Endothelial cell of umbilical vein (primary cell): ENCODE results near the gene NRM. TPM values are rescaled to one million over a fixed set of nuclear protein-coding genes. Genes with fewer than 3 reads are reported as not detected.

Source experiments
- BruUV-seq: library from RNA; stranded (reverse); fragments of 400-500 nt; replicated peaks from 2 replicates; lab custom pipeline; 2021; lab: Mats Ljungman, UMichigan
- CTCF ChIA-PET: fragments of 300-600, 350-600 bp; sonication (Branson Sonifier 250); formaldehyde crosslinking; loops from one replicate; lab custom pipeline; 2021; ENCODE audit warnings: antibody characterized with exemption, inconsistent platforms; lab: Charles Lee
- POLR2A ChIA-PET: fragments of 300-600, 350-600 bp; sonication (Branson Sonifier 250); formaldehyde crosslinking; loops from one replicate; lab custom pipeline; 2021; ENCODE audit warnings: antibody characterized with exemption, inconsistent platforms; lab: Charles Lee
- DNase-seq: peaks from one replicate; pipeline ENCODE4 v3.0.0-alpha.2; 2011; ENCODE audit warnings: low read depth, low spot score
- FAIRE-seq: peaks from 2 replicates; lab custom pipeline; 2011; peaks lifted over from hg19 to GRCh38; lab: Jason Lieb, UNC
- H2AFZ ChIP-seq: 2 replicates; pipeline ENCODE4 v1.6.0; 2012; ENCODE audit warnings: low read depth, low read length, control low read depth, inconsistent platforms
- H3K27ac ChIP-seq: 2 replicates; pipeline ENCODE4 v1.5.1; 2011; ENCODE audit warnings: low read depth, mild to moderate bottlenecking, control low read depth, low read length, moderate library complexity; ENCODE audit not compliant: insufficient read depth
- H3K27me3 ChIP-seq, 2 experiments: 2 replicates each; pipeline versions ENCODE4 v1.6.0 to v1.6.1; 2011; ENCODE audit warnings: low read length in 2 of 2, mixed read lengths in 1 of 2; ENCODE audit not compliant: control insufficient read depth in 2 of 2, insufficient read depth in 2 of 2
- H3K36me3 ChIP-seq, 2 experiments: 2 replicates in 1 of 2; 3 replicates in 1 of 2; pipeline ENCODE4 v1.5.1; 2011; ENCODE audit warnings: low read length in 2 of 2, mild to moderate bottlenecking in 1 of 2, moderate library complexity in 1 of 2; ENCODE audit not compliant: control insufficient read depth in 2 of 2, insufficient read depth in 2 of 2; ENCODE audit errors: extremely low read depth in 1 of 2
- H3K4me1 ChIP-seq: 3 replicates; pipeline ENCODE4 v1.5.1; 2011; ENCODE audit warnings: mild to moderate bottlenecking, low read length; ENCODE audit not compliant: control insufficient read depth, insufficient read depth; ENCODE audit errors: extremely low read depth
- H3K4me2 ChIP-seq: 2 replicates; pipeline ENCODE4 v1.6.1; 2011; ENCODE audit warnings: low read length, control low read depth, mixed read lengths; ENCODE audit not compliant: insufficient read depth
- H3K4me3 ChIP-seq, 3 experiments: fragments of 200-600 bp in 1 of 3; sonication (generic), shearing (Covaris generic) in 1 of 3; replicated peaks in 1 of 3; 2 replicates each; pipeline ENCODE4 v1.5.1; 2011 to 2016; ENCODE audit warnings: control low read depth in 3 of 3, low read length in 3 of 3, mild to moderate bottlenecking in 2 of 3, inconsistent platforms in 1 of 3, low read depth in 1 of 3, moderate library complexity in 1 of 3; ENCODE audit not compliant: insufficient read depth in 1 of 3
- H3K79me2 ChIP-seq: 2 replicates; pipeline ENCODE4 v1.6.0; 2012; ENCODE audit warnings: low read length, inconsistent platforms; ENCODE audit not compliant: control insufficient read depth, insufficient read depth
- H3K9ac ChIP-seq: replicated peaks from 2 replicates; pipeline ENCODE3; 2011; ENCODE audit warnings: low read length, control low read depth; ENCODE audit not compliant: insufficient read depth; ENCODE audit errors: extremely low read depth
- H3K9me1 ChIP-seq: replicated peaks from 3 replicates; pipeline ENCODE4 v1.6.0; 2011; ENCODE audit warnings: mild to moderate bottlenecking, low read length; ENCODE audit not compliant: control insufficient read depth, insufficient read depth; ENCODE audit errors: extremely low read depth
- H3K9me3 ChIP-seq: replicated peaks from 2 replicates; pipeline ENCODE4 v1.5.1; 2012; ENCODE audit warnings: low read length, inconsistent platforms; ENCODE audit not compliant: control insufficient read depth, insufficient read depth
- H4K20me1 ChIP-seq: replicated peaks from 2 replicates; pipeline ENCODE3; 2011; ENCODE audit warnings: mild to moderate bottlenecking, low read length; ENCODE audit not compliant: control insufficient read depth, insufficient read depth; ENCODE audit errors: extremely low read depth
- CTCF ChIP-seq, 2 donors: IDR thresholded peaks; 1 replicate in 1 of 2; 2 replicates in 1 of 2; pipeline ENCODE4 v1.5.1; 2011; ENCODE audit warnings: low read length in 2 of 2, mild to moderate bottlenecking in 2 of 2, moderate library complexity in 2 of 2, control low read depth in 1 of 2, inconsistent platforms in 1 of 2, low read depth in 1 of 2; ENCODE audit not compliant: insufficient read depth in 1 of 2; ENCODE audit errors: extremely low read depth in 1 of 2
- EZH2 ChIP-seq: IDR thresholded peaks from 2 replicates; pipeline ENCODE4 v1.6.1; 2012; ENCODE audit warnings: borderline replicate concordance, low read depth, mild to moderate bottlenecking, moderate library complexity, low read length, inconsistent platforms; ENCODE audit not compliant: severe bottlenecking
- FOS ChIP-seq: IDR thresholded peaks from 2 replicates; pipeline ENCODE4 v1.6.1; 2011; ENCODE audit warnings: mild to moderate bottlenecking, low read length, moderate library complexity, borderline replicate concordance; ENCODE audit not compliant: insufficient read depth
- GATA2 ChIP-seq: IDR thresholded peaks from 2 replicates; pipeline ENCODE4 v1.7.0; 2011; ENCODE audit warnings: low read depth, mild to moderate bottlenecking, moderate library complexity, mixed read lengths, low read length; ENCODE audit not compliant: insufficient read length, insufficient read depth
- JUN ChIP-seq: IDR thresholded peaks from 2 replicates; pipeline ENCODE4 v1.6.1; 2011; ENCODE audit warnings: borderline replicate concordance, low read depth; ENCODE audit not compliant: insufficient read length, insufficient read depth
- MAX ChIP-seq: IDR thresholded peaks from 2 replicates; pipeline ENCODE4 v1.6.1; 2011; ENCODE audit not compliant: insufficient read depth, insufficient read length
- MYC ChIP-seq: IDR thresholded peaks from one replicate; pipeline ENCODE4 v1.6.1; 2011; ENCODE audit warnings: mild to moderate bottlenecking, low read depth, low read length
- POLR2A ChIP-seq: IDR thresholded peaks from 2 replicates; pipeline ENCODE4 v1.6.1; 2012; ENCODE audit warnings: low read depth, mild to moderate bottlenecking, control low read depth, low read length
- POLR2AphosphoS5 ChIP-seq: IDR thresholded peaks from 2 replicates; pipeline ENCODE4 v1.6.1; 2012; ENCODE audit warnings: low read depth, mild to moderate bottlenecking, control low read depth, low read length, moderate library complexity; ENCODE audit not compliant: insufficient read depth
- dilution Hi-C: fragments of 300-500 bp; cut with MboI; formaldehyde crosslinking; loops from one replicate; pipeline ENCODE4 v1.15.0; 2019; ENCODE audit warnings: low sequenced_read_pairs; ENCODE audit not compliant: extremely low pct_ligation_motif_present
- intact Hi-C: fragments of 100-400 bp; cut with micrococcal nuclease; formaldehyde crosslinking; loops from one replicate; pipeline ENCODE4 v1.10.0; 2022
- polyA plus RNA-seq, 4 experiments: library from polyadenylated mRNA; depleted of rRNA in 3 of 4; stranded (reverse) in 3 of 4; unstranded in 1 of 4; fragments of >200 nt; gene quantifications; 2 replicates each; pipeline versions ENCODE4 v1.2.1 to v1.2.3, GENCODE V29; 2011 to 2012; ENCODE audit warnings: missing spikeins in 1 of 4
- total RNA-seq: library from RNA; stranded (reverse); gene quantifications from 2 replicates; pipeline ENCODE4 v1.2.3, GENCODE V29; 2021

NRM gene
- total and polyA plus RNA-seq, 2 donors (not counting 3 experiments of a cell fraction or from before 2014, with no cell fraction given), result 32.2 to 33.8 TPM

GRCh38 chr6:30679765-30680535 lies 10.8 kb downstream of the NRM start:
- DNase-seq (no peak), FAIRE-seq (peak; percentile 38)
- no peak for TF ChIP-seq CTCF (IDR thresholded peaks at IDR 0.05; ENCODE audit: extremely low read depth in 1 of 2, insufficient read depth in 1 of 2, low read depth in 1 of 2, low read length in 2 of 2)
- TF ChIP-seq JUN, result no peak
- no peak for TF ChIP-seq MYC
- TF ChIP-seq POLR2AphosphoS5, result no peak
- no peak for TF ChIP-seq MAX
- TF ChIP-seq POLR2A, result no peak
- no peak for TF ChIP-seq FOS
- no peak for TF ChIP-seq GATA2
- no peak for TF ChIP-seq EZH2
- Histone ChIP-seq H3K27ac (peak overlapping the region; percentile 16), H3K4me2 (peak overlapping the region; percentile 85), H3K4me3 (peak overlapping the region in 2 of 3 experiments; percentile 7 to 27), H3K9me1 (no peaks in the 10 kb centered on the region), H3K27me3 (no peaks in the 10 kb centered on the region), H4K20me1 (no peaks in the 10 kb centered on the region), H3K79me2 (peaks cover 71% of the 10 kb centered on the region), H3K36me3 (peaks cover 13 to 19% of the 10 kb centered on the region in 2 experiments), H3K4me1 (peaks cover 32% of the 10 kb centered on the region), H3K9ac (peak overlapping the region; percentile 26), H3K9me3 (no peaks in the 10 kb centered on the region), H2AFZ (no peak overlapping the region)
- CTCF ChIA-PET, result interaction anchor here (0.7 to 6.6 kb wide), 21 partner anchors 8 to 407 kb away, joined by 3 to 296 read pairs (median 11); partner anchors contain the start of genes DDR1, MDC1, NRM and TUBB
- POLR2A ChIA-PET, result interaction anchor here (0.6 to 3.7 kb wide), 4 partner anchors 8 to 59 kb away, joined by 3 to 34 read pairs (median 8); no protein-coding TSS in a partner anchor
- dilution Hi-C loops (no loop called here), intact Hi-C loops (loop anchor here (1.0 to 2.0 kb wide), 4 partner anchors 7 to 197 kb away; no protein-coding TSS in a partner anchor)
- no TSS peak for BruUV-seq
